BLaER1 (cell line): ENCODE results near the gene VAMP8.
A peak's percentile ranks its signal among the peaks of the same experiment; 100 is the strongest.
"Not testable (repeated sequence)": the region's sequence is repeated elsewhere in the genome, so short reads cannot be mapped to it uniquely, and the experiment has no call there.

Experiments used
- H3K27ac ChIP-seq: shearing (Covaris generic); formaldehyde crosslinking; 2 replicates; pipeline ENCODE4 v1.8.1; 2022
- H3K27me3 ChIP-seq: shearing (Covaris generic); formaldehyde crosslinking; 2 replicates; pipeline ENCODE4 v1.8.1; 2022
- H3K36me3 ChIP-seq: shearing (Covaris generic); formaldehyde crosslinking; 2 replicates; pipeline ENCODE4 v1.8.1; 2022
- H3K4me1 ChIP-seq: shearing (Covaris generic); formaldehyde crosslinking; 2 replicates; pipeline ENCODE4 v1.8.1; 2022
- H3K4me2 ChIP-seq: shearing (Covaris generic); formaldehyde crosslinking; 2 replicates; pipeline ENCODE4 v1.8.1; 2022
- H3K4me3 ChIP-seq: shearing (Covaris generic); formaldehyde crosslinking; 2 replicates; pipeline ENCODE4 v1.8.1; 2022
- H3K9ac ChIP-seq: shearing (Covaris generic); formaldehyde crosslinking; 2 replicates; pipeline ENCODE4 v1.8.1; 2022
- H3K9me3 ChIP-seq: shearing (Covaris generic); formaldehyde crosslinking; 2 replicates; pipeline ENCODE4 v1.8.1; 2022
- H4K20me1 ChIP-seq: shearing (Covaris generic); formaldehyde crosslinking; 2 replicates; pipeline ENCODE4 v1.8.1; 2022
- Cebpa-rat ChIP-seq: shearing (Covaris generic); IDR thresholded peaks from 2 replicates; pipeline ENCODE4 v1.8.1; 2022

Gene VAMP8

GRCh38 chr2:85601771-85602475 is 24.5 kb downstream of the VAMP8 start:
- Histone ChIP-seq H3K9ac (peak overlapping the region; percentile 82; the same call in 1 of the 2 replicates), H3K36me3 (peaks cover 47% of the 10 kb centered on the region), H3K9me3 (no peaks in the 10 kb centered on the region), H3K4me3 (peak overlapping the region; percentile 81), H3K27ac (peak overlapping the region; percentile 71), H4K20me1 (peaks cover 48% of the 10 kb centered on the region; the same call in 1 of the 2 replicates), H3K27me3 (no peaks in the 10 kb centered on the region), H3K4me1 (peaks cover 34% of the 10 kb centered on the region), H3K4me2 (peak overlapping the region; percentile 97)
- no peak for TF ChIP-seq Cebpa-rat

GRCh38 chr2:85602476-85603234 is 25.3 kb downstream of the VAMP8 start, which contains the start of gene TMEM150A:
Gene TMEM150A, minus strand, starts transcription at chr2:85602698. Its CDS starts 750 bp downstream, at chr2:85601948.
- Histone ChIP-seq H3K36me3 (peaks cover 47% of the 10 kb centered on the region), H3K4me1 (peaks cover 27% of the 10 kb centered on the region), H3K27ac (peak within 1 kb of the TSS; percentile 71), H3K27me3 (no peaks in the 10 kb centered on the region), H3K4me2 (peak within 1 kb of the TSS; percentile 97), H3K9me3 (no peaks in the 10 kb centered on the region), H3K9ac (peak within 1 kb of the TSS; percentile 82), H3K4me3 (peak within 1 kb of the TSS; percentile 81), H4K20me1 (peaks cover 49% of the 10 kb centered on the region)
- TF ChIP-seq Cebpa-rat = no peak

- Histone ChIP-seq H3K4me2 (peak overlapping the region; percentile 97), H3K36me3 (peaks cover 48% of the 10 kb centered on the region), H4K20me1 (peaks cover 62% of the 10 kb centered on the region), H3K4me1 (peaks cover 27% of the 10 kb centered on the region)
- H3K9me3 ChIP-seq, H3K4me3 ChIP-seq, H3K27ac ChIP-seq, H3K9ac ChIP-seq, H3K27me3 ChIP-seq: not testable (repeated sequence)
Observed at GRCh38 chr2:85604133-85604444, 26.7 kb downstream of the VAMP8 start.

- H3K4me3 ChIP-seq = no peak overlapping the region
- no peak for TF ChIP-seq Cebpa-rat
- H4K20me1 ChIP-seq = peaks cover 68% of the 10 kb centered on the region
- no peak overlapping the region for H3K4me2 ChIP-seq
- H3K27ac ChIP-seq = no peak overlapping the region
- H3K9ac ChIP-seq = no peak overlapping the region
- no peaks in the 10 kb centered on the region for H3K27me3 ChIP-seq
- H3K9me3 ChIP-seq = no peaks in the 10 kb centered on the region
- peaks cover 27% of the 10 kb centered on the region for H3K4me1 ChIP-seq
- peaks cover 48% of the 10 kb centered on the region for H3K36me3 ChIP-seq
Observed at GRCh38 chr2:85604568-85605339, 27.4 kb downstream of the VAMP8 start.

GRCh38 chr2:85605406-85606115 is 28.2 kb downstream of the VAMP8 start:
- H3K9ac ChIP-seq = no peak overlapping the region; the same call in 1 of the 2 replicates
- H3K4me1 ChIP-seq = peaks cover 33% of the 10 kb centered on the region
- H3K27me3 ChIP-seq = no peaks in the 10 kb centered on the region
- no peak for TF ChIP-seq Cebpa-rat
- H3K4me3 ChIP-seq = no peak overlapping the region
- no peak overlapping the region for H3K27ac ChIP-seq
- peaks cover 48% of the 10 kb centered on the region for H3K36me3 ChIP-seq
- peaks cover 68% of the 10 kb centered on the region for H4K20me1 ChIP-seq
- H3K4me2 ChIP-seq = no peak overlapping the region
- H3K9me3 ChIP-seq = no peaks in the 10 kb centered on the region

- no peak overlapping the region for H3K4me2 ChIP-seq
- peaks cover 44% of the 10 kb centered on the region for H3K36me3 ChIP-seq
- no peak overlapping the region for H3K4me3 ChIP-seq
- H4K20me1 ChIP-seq = peaks cover 66% of the 10 kb centered on the region
- H3K4me1 ChIP-seq = peaks cover 39% of the 10 kb centered on the region
- H3K9me3 ChIP-seq = no peaks in the 10 kb centered on the region
- TF ChIP-seq Cebpa-rat = no peak
- H3K27me3 ChIP-seq = no peaks in the 10 kb centered on the region
- H3K9ac ChIP-seq = no peak overlapping the region
- H3K27ac ChIP-seq = no peak overlapping the region
Observed at GRCh38 chr2:85606116-85606455, 28.7 kb downstream of the VAMP8 start.

GRCh38 chr2:85607268-85608215 is 30.2 kb downstream of the VAMP8 start:
- H3K27ac ChIP-seq = no peak overlapping the region
- peak overlapping the region; percentile 0; the same call in 1 of the 2 replicates for H3K9ac ChIP-seq
- H3K9me3 ChIP-seq = no peaks in the 10 kb centered on the region
- no peak for TF ChIP-seq Cebpa-rat
- H3K4me1 ChIP-seq = peaks cover 37% of the 10 kb centered on the region
- H3K4me3 ChIP-seq = no peak overlapping the region
- H3K27me3 ChIP-seq = no peaks in the 10 kb centered on the region
- peaks cover 71% of the 10 kb centered on the region for H4K20me1 ChIP-seq
- H3K36me3 ChIP-seq = peaks cover 44% of the 10 kb centered on the region
- no peak overlapping the region for H3K4me2 ChIP-seq

- Histone ChIP-seq H3K27me3 (no peaks in the 10 kb centered on the region), H3K9ac (peak overlapping the region; percentile 87), H4K20me1 (peaks cover 48% of the 10 kb centered on the region), H3K9me3 (no peaks in the 10 kb centered on the region), H3K27ac (peak overlapping the region; percentile 81), H3K4me3 (peak overlapping the region; percentile 87), H3K36me3 (peaks cover 43% of the 10 kb centered on the region), H3K4me2 (peak overlapping the region; percentile 85), H3K4me1 (peaks cover 32% of the 10 kb centered on the region)
- no peak for TF ChIP-seq Cebpa-rat
Observed at GRCh38 chr2:85611217-85611704, 33.9 kb downstream of the VAMP8 start.
